ENCODE measurements around the gene DNAJC16.
"Not testable (repeated sequence)": the region's sequence is repeated elsewhere in the genome, so short reads cannot be mapped to it uniquely, and the experiment has no call there.

The DNAJC16 gene

DNA sequence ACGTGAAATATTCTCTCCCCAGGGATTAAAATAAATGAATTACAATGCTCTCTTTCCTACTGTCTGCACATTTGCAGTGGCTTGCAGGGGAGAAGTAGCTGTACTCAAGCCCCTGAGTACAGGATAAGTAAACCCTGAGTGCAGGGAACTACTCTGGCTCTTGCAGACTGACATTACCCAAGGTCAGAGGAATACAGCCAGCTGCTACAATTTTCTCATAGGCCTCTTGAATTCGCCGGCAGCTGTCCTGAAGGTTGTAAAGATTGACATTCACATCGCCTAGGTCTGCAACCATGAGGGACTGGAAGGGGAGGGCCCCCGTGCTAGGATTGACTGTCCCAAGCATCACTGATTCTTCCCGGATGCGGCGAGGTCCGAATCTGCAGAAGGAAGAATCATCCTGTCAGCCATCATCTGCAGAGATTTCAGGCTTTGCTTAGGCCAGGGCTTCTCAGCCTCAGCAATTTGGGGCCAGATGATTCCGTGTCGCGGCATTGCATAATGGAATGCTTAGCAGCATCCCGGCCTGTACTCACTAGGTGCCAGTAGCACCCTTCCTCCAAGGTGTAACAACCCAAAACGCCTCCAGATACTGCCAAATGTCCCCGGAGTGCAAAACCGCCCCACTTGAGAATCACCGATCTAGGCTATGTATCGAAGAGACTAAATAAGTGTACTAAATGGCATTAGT is 56.5 kb downstream of the DNAJC16 start:
- no peak for DNase-seq (ENCODE audit: low read depth in 2 of 2)

DNA sequence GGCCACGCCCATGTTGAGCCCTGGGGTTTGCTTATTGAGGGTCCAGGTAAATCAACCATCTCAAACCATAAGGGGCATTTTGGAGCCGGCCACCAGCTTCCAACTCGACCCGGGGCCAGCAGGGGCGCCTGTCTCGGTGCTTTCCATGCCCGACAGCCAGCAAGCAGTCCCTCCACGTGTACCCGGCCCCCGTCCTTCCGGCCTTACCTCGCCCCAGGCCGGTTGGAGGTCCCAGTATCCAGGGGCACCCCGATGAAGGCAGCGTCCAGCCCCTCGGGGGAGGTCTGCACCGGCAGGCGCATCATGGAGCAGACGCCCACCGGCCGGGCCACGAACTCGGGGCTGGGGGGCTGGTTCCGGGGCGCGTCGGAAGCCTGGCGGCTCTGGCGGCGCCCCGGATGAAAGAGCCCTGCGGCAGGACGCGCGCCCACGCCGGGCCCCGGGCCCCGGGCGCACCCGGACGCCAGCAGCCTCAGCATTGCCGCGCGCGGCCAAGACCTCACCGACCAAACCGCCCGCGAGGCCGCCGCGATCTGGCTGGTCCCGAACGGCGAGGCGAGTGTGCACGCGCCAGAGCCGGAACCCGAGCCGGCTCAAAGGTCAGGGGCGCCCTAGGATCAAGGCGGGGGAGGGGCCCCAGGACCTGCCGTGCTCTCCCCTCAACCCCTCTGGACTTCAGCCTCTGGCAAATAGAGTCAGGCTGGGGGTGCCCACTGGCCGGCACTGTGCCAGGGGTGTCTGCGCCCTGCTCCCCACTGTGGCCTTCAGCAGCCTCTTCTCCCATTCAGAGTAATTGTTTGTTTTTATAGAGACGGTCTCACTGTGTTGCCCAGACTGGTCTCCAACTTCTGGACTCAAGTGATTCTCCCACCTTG is 58.1 kb downstream of the DNAJC16 start, which contains the start of gene AGMAT:
AGMAT (minus strand) TSS at position 563 of the 875 bp plus-strand sequence; CDS start at position 479, 84 bp downstream.
- DNase-seq (ENCODE audit: low read depth in 2 of 2) = peak; percentile 52 to 56

DNA sequence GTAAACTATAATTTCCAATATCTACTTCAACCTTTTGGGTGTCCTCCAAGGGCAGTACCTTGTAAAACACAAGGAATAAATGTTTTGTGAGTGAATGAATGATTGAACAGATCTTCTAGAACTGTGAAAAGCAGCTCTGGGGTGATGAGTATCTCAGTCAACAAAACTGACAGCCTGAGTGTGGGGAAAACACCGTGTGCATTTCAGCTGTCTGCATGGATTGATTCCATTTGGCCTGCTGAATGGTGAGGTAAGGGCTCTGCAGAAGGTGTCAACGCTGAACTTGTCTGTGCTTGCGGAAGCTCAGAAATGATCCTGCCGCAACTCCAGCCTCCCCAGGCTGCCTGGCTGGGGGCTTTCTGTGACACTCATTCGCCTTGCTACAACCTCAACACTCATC is 65.6 kb downstream of the DNAJC16 start:
- DNase-seq (ENCODE audit: low read depth in 2 of 2) = no peak

DNA sequence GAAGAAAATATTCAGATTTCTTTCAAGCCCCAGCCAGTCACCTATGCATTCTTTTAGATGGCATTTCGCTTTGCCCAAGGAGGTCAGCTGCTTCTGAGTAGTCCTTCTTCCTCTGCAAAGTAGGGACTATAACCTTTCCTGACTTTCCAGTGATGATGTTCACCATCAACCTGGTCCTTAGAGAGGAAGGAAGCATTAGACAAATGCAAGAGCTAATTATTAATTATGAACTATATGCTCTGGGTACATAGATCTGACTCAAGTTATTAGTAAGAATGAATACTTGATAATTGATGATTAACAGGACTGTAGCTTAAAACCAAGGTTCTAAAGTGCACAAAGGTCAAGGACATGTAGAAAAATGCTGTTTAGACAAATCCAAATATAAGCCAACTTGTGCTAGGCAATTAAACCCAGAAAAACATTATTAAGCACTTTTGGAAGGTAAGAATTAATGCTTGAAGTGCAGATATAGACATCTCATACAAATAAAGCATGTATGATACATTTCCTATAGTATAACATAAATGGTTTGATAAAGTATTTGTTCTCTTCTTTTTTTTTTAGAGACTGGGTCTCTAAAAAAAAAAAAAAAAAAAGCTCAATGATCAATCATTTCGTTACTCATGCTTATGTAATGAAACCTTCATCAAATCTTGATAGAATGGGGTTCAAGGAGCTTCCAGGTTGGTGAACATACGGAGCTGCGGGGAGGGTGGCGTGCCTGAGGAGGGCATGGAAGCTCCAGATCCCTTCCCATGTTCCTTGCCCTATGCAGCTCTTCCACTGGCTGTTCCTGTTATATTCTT is 69.4 kb downstream of the DNAJC16 start:
- no peak for DNase-seq (ENCODE audit: low read depth in 2 of 2)

DNA sequence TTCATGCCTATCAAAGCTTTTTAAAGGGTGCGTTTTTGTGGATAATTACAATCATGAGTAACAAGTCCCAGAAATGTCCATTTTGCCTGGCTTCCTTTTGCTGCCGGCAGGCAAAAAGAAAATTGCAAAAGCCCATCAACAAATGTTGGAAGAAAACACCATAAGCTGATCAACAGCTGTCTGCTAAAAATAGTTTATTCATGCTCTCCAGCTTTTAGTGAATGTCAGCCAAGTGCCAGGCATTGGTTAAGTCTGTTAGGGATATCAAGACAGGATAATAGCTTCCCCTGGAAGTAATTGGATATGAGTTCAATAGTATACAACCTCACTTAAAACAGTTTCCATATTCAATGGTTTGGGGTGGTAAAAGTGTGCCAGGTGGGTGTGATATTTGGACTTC is 71.8 kb downstream of the DNAJC16 start:
- no peak for DNase-seq (ENCODE audit: low read depth in 2 of 2)

DNA sequence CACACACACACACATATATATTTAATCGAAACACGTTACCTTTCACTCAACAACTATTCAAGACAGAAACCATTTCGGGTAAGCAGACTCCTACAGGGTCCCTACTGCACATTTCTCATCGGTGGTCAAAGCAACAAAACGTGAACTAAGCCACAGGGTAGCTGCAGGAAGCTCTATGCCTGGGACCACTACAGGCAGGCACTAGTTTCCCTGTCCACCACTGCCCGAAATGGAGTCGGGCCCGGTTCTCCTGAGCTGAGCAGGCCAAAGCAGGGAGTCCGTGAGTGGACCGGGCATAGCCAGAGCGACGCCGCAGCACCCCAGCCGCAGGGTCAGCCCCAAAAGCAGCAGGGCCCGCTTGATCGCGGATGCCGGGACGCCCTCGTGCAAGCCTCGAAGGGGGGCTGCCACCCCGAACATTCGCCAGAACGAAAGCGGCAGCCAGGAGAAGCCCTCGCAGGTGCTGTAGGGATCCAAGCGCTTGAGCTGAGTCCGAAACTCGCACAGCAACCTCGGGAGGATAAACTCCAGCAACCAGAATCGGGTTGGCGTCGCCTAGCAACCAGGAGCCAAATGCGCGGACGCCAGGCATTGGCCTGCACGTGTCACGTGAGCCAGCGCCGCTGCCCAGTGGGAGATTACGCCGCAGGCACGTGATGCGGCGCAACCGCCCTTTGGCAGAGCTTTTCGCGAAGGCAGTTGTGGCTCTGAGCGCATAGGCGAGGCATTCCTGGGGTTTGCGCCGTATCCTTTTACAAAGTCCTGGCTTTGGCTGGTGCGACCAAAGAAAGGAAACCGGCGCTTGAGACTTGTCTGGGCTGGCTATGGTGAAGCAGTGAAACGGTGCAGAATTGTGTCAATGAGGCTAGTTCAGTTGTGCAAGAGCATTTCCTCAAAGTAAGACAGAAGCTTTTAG is 76.7 kb downstream of the DNAJC16 start:
- peak; percentile 89 to 90 for DNase-seq (ENCODE audit: low read depth in 2 of 2)

DNA sequence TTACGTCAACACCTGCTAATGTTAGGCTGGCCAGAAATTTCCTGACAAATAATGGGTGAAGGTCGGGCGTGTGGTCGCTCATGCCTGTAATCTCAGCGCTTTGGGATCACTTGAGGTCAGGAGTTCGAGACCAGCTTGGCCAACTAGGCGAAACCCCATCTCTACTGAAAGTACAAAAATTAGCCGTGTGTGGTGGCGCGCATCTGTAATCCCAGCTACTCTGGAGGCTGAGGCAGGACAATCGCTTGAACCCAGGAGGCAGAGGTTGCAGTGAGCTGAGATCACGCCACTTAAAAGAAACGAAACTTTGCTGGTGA is 77.3 kb downstream of the DNAJC16 start:
- DNase-seq (ENCODE audit: low read depth in 2 of 2) = not testable (repeated sequence)

DNA sequence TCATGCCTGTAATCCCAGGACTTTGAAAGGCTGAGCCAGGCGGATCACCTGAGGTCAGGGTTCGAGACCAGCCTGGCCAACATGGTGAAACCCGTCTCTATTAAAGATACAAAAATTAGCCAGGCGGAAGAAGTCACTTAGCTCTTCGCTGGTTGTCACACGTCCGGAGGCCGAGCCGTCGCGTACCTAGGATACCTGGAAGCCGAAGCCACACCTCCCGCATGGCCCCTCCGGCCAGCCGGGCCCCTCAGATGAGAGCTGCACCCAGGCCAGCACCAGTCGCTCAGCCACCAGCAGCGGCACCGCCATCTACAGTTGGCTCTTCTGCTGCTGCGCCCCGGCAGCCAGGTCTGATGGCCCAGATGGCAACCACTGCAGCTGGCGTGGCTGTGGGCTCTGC is 77.8 kb downstream of the DNAJC16 start:
- DNase-seq (ENCODE audit: low read depth in 2 of 2) = not testable (repeated sequence)

DNA sequence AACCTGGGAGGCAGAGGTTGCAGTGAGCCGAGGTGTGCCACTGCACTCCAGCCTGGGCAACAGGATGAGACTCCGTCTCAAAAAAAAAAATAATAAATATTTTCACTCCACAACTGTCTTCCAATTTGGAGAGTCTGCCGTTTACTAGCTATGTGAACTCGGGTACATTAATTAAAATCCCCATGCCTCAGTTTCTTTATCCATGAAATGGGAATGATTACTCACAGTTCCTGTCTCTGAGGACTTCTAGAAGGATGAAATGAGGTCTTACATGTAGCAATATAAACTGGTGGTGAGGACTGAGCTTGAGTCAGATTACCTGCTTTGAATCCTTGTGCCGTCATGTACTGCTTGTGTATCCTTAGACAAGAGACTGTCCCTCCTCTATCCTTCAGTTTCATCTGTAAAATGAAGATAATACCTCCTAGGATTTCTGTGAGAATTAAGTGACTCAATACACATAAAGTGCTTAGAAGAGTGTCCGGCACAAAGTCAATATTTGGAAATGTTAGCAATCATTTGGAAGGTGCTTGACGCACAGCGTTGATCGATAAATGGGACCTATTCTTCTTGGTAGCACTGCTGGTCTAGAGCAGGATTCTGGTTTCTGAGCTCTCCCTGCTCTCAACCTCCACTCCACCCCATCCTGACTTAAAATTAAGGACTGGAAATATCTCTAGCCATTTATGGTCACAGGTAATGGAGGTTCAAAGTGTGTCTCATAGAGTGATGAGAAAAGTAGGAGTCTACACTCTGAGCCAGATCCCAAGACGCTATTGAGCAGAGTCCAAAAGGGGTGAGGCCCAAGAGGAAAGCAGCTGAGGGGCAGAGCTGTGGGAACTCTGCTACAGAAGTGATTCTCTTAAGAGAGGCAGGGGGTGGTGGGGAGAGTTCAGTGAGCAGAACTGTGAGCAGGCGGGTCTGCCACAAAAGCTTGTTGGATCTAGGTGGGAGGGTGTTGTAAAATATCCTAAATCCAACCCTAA is 79.0 kb downstream of the DNAJC16 start:
- no peak for DNase-seq (ENCODE audit: low read depth in 2 of 2)

DNA sequence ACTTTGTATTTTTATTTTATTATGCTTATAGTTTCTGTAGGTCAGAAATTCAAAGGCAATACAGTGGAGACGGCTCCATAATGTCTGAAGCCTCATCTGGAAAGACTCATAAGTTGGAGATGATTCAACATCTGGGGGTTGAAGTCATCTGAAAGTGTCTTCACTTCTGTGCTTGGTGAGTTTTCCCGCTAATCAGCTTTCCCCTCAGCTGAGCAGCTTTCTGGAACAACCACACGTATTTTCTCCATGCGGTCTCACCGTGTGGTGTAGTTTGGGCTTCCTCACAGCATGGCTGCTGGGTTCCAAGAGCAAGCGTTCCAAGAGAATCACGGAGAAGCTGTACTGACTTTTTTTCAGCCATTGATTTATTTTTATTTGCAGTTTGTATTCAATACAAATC is 83.0 kb downstream of the DNAJC16 start:
- no peak for DNase-seq (ENCODE audit: low read depth in 2 of 2)

DNA sequence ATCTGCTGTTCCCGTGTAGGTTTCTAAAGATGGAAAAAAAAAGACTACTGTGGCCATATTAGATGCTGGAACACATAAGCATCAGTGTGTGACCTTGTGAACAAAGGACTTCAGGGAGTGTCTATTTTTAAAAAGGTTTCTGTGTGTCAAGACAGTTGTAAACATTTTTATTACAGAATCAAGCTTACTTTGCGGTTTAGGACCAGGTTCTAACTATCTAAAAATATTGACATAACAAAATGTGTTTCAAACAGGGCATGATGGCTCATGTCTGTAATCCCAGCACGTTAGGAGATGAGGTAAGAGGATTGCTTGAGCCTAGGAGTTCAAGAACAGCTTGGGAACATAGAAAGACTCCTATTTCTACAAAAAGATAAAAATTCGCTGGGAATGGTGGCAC is 83.5 kb downstream of the DNAJC16 start:
- no peak for DNase-seq (ENCODE audit: low read depth in 2 of 2)

DNA sequence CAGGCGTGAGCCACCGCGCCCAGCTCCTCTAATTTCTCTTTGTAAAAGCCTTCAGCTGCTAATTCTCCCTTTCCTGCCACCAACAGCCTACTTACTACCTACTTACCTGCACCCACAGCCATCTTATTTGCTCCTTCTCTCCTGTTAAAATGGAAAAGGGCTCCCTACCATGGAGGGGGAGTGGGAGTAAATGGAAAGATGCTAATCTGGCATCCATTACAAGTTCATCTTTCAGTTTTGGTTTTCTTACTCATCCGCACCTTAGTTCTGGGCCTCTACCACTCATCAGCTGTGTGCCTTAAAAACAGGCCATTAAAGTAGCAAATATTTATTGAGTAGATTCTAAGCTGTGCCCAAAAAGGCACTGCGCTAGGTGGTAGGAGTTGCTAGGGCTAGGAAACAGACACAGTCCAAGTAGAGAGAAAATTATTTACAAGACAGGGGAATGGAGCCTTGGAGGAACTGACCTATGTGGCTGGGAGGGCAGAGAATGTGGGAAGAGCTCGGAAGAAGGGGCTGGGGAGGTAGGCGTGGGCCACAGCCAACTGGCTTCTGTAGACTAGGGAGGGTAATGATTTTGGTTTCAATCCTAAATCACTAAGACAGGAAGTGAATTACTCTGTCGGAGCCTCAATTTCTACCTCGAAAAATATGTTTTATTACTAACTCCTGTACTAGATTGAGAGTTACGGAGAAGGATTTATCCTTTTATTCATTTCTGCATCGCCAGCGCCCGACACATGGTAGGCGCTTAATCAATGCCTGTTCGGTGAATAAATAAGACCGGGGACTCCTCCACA is 89.9 kb downstream of the DNAJC16 start:
- DNase-seq (ENCODE audit: low read depth in 2 of 2) = no peak

DNA sequence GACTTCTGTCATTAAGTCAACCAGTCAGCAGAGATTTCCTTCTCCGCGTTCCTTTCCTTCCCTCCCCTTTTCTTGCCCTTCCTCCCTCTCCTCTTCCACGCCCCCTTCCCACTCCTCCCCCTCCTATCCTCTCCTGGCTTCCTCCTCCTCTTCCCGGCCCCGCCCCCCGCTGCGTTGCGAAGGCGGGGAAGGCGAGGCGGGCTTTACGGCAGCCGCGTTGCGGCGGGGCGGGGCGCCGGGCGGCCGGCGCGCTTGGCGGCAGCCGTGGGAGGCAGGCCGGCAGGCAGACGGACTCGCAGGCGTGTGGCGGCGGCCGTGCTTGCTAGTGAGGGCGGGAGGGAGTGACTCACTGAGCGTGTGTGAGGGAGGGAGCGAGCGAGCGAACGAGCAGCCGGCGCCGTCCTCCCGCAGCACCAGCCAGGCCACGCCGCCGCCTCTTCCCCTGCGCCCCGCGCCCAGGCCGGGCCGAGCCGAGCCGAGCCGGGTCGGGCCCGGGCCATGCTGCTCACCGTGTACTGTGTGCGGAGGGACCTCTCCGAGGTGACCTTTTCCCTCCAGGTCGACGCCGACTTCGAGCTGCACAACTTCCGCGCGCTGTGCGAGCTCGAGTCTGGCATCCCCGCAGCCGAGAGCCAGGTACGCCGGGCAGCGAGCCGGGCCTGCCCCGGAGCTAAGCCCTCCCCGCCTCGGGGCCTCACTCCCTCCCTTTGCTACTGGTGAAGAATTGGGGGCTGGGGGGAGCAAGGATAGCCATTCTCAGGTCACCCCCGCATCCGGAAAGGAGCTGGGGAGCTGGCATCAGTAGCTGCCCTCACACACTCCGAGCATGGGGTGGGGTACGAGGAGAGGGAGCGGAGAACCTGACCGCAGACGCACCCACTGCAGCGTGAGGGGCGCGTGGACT is 90.8 kb downstream of the DNAJC16 start, which contains the start of gene DDI2:
DDI2 (plus strand) TSS at position 286 of the 904 bp plus-strand sequence; CDS start at position 499, 213 bp downstream.
- DNase-seq (ENCODE audit: low read depth in 2 of 2) = peak; percentile 94 to 96

DNA sequence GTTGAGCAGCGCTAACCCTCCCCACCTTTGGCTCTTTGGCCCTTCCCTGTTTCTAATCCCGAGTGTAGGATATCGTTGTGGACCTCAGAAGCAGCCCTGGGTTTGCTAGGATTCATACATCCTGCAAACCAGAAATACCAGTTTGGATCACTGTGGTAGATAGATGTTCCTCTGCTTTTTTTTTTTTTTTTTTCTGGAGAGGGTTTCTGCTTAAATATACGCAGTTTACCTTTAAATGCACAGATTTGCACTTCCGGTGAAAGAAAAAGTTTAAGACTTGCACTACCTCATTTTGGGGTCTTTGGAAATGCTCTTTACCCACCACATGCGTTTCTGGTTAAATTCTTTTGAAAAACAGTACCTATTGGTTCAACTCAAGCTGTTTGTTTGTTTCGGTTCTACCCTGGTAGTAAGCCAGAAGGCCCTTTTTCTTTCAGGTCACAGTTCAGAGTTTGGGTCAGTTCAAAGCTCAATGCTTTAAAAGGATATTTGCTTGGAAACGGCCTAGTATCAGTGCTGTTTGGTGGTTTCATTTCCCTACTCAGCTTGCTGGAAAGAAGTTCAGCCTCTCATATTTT is 91.5 kb downstream of the DNAJC16 start:
- DNase-seq (ENCODE audit: low read depth in 2 of 2) = no peak

DNA sequence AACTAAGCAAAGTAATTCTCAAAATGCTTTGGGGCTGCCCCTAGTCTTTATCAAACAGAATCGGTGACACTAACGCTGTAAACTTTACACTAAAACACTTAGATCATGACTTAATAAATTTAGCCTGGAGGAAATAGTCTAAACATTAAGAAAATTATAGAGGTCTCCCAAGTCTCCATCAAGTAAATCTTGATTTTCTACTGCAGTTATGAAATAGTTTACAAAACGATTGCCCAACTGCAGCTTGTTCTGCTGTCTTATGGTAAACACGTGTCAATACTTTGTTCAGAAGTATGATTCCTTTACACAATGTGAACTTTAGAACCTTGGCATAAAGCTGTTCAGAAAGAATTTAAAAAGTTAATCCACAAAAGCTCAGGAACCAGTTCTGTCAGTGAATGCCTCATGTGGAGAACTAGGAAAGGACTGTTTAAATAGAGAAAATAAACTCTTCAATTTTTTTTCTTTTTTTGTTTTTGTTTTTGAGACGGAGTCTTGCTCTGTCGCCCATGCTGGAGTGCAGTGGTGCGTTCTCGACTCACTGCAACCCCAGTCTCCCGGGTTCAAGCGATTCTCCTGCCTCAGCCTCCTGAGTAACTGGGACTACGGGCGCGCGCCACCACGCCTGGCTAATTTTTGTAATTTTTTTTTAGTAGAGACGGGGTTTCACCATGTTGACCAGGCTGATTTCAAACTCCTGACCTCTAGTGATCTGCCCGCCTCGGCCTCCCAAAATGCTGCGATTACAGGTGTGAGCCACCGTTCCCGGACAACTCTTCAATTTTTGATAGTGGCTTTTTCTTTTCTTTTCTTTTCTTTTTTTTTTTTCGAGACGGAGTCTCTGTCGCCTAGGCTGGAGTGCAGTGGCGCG is 92.2 kb downstream of the DNAJC16 start:
- no peak for DNase-seq (ENCODE audit: low read depth in 2 of 2)

DNA sequence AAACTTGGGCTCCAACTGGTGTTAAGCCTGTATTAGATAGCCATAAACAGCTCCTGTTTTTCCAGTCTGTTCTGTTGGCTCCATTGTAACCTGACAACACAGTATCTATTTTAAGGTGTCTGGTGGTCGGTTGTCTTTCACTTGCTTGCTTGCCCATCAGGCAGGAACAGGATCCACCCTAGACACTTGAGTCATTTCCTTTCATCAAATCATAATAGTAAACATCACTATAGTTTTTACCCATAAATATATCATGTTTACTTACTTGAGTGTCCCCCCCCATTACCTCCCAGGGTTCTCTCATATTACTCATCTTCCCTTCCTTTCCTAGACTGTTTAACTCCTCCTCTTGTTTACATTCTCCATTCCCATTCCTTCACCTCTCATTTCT is 93.5 kb downstream of the DNAJC16 start:
- DNase-seq (ENCODE audit: low read depth in 2 of 2) = no peak

Data from stimulated activated CD8-positive, alpha-beta memory T cell treated with anti-CD3 and anti-CD28 coated beads, Interleukin-15, amount 100 ng/mL, for 48 hours (primary cell).